Measurements from ENCODE around the gene PRDX2.

PRDX2 gene

GRCh38 chr19:12751635-12752034 lies 50.0 kb downstream of the PRDX2 start, which contains the start of gene BEST2:
TSS of gene BEST2 (plus strand) at chr19:12751791. CDS start at chr19:12752593, 802 bp downstream.
- DNase-seq = no peak

- no peak for DNase-seq
Measured at GRCh38 chr19:12750851-12751250, 50.7 kb downstream of the PRDX2 start.

GRCh38 chr19:12749938-12750521 lies 51.6 kb downstream of the PRDX2 start:
- DNase-seq = no peak

- no peak for DNase-seq
Measured at GRCh38 chr19:12748489-12748888, 53.1 kb downstream of the PRDX2 start.

All from right hindlimb (tissue), 1 donor.